ENCODE data around the gene ATP5PO. TPM values are rescaled to one million over a fixed set of nuclear protein-coding genes. Genes with fewer than 3 reads are reported as not detected.

ATP5PO gene
- total and polyA plus RNA-seq, 2 of the 13 experiments (the other 11 are each of a cell fraction or from before 2014, with no cell fraction given), result 256 to 297 TPM

DNA sequence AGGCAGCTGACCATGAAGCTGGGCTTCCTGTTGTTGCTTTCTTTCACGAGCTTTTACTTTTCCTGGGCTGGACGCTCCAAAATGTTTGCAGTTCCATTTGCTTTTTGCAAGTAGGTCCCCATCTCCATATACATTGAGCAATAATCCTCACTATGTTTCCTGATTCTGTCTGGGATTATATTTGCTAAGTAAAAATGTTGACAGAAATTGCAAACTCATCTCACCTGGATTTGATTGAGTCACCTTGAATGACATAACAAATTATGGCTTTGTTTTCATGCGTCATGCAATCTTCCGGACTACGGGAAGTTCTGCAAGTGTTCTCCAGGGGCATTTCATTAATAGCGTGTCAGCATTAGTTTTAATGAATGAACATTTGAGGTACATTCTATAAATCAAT, 18.9 kb downstream of the ATP5PO start:
- WGBS (ENCODE audit: low lambda C conversion rate), result 68% methylated on average over 6 of the region's 6 CpGs
- in situ Hi-C loops (cut with HindIII; ENCODE audit: extremely low pct_ligation_motif_present, low pct_unique_long_range_greater_than_20kb), result no loop called here
- intact Hi-C loops (cut with micrococcal nuclease; ENCODE audit: unreplicated experiment), result no loop called here

More for the DNA sequence above, 18.9 kb downstream of the ATP5PO start:
- Histone ChIP-seq H3K4me2 (ENCODE audit: low read depth, low read length) (no peak overlapping the region), H3K9ac (ENCODE audit: insufficient read depth, low read depth, low read length) (no peak overlapping the region), H3K27me3 (ENCODE audit: control insufficient read depth in 1 of 2, insufficient read depth in 2 of 2, low read length in 2 of 2) (peaks cover 0 to 14% of the 10 kb centered on the region in 2 experiments; a peak in 1 of 5 replicates), H3K79me2 (ENCODE audit: insufficient read depth, low read length) (no peaks in the 10 kb centered on the region), H4K20me1 (ENCODE audit: insufficient read depth, low read length) (no peaks in the 10 kb centered on the region), H3K36me3 (replicated peaks in 1 of 2; ENCODE audit: control insufficient read depth in 1 of 2, insufficient read depth in 2 of 2, low read length in 2 of 2) (no peaks in the 10 kb centered on the region; a peak in 1 of 5 replicates), H3K9me3 (ENCODE audit: low read length) (no peaks in the 10 kb centered on the region), H3K4me1 (ENCODE audit: insufficient read depth, low read length) (peaks cover 30% of the 10 kb centered on the region), H2AFZ (ENCODE audit: low read length) (no peak overlapping the region), H3K27ac (ENCODE audit: extremely low read length, insufficient read depth, low read length) (no peak overlapping the region), H3K4me3 (replicated peaks in 1 of 3; ENCODE audit: insufficient read depth in 1 of 3, low read depth in 2 of 3, low read length in 3 of 3) (no peak overlapping the region)
- CTCF ChIA-PET (ENCODE audit: low intra/inter-chr PET ratio, low total read pairs), result no interaction called here
- ATAC-seq, result no peak
- no peak for FAIRE-seq
- TF ChIP-seq PTBP1 (IDR thresholded peaks at IDR 0.05; ENCODE audit: low read depth, low read length, poor library complexity, severe bottlenecking), result no peak
- TF ChIP-seq, protein P1, sequence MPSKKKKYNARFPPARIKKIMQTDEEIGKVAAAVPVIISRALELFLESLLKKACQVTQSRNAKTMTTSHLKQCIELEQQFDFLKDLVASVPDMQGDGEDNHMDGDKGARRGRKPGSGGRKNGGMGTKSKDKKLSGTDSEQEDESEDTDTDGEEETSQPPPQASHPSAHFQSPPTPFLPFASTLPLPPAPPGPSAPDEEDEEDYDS (CRISPR knock-in tag; IDR thresholded peaks at IDR 0.05), result no peak
- TF ChIP-seq TEAD2 (CRISPR knock-in tag; IDR thresholded peaks at IDR 0.05), result no peak
- no peak for TF ChIP-seq NR1H2 (CRISPR knock-in tag; IDR thresholded peaks at IDR 0.05; ENCODE audit: borderline replicate concordance, low read depth)
- TF ChIP-seq NKX3-1 (CRISPR knock-in tag; IDR thresholded peaks at IDR 0.05), result no peak
- TF ChIP-seq, protein P2, sequence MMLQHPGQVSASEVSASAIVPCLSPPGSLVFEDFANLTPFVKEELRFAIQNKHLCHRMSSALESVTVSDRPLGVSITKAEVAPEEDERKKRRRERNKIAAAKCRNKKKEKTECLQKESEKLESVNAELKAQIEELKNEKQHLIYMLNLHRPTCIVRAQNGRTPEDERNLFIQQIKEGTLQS (CRISPR knock-in tag; IDR thresholded peaks at IDR 0.05), result no peak
- TF ChIP-seq ZNF563 (CRISPR knock-in tag; IDR thresholded peaks at IDR 0.05), result no peak
- TF ChIP-seq, protein P3, sequence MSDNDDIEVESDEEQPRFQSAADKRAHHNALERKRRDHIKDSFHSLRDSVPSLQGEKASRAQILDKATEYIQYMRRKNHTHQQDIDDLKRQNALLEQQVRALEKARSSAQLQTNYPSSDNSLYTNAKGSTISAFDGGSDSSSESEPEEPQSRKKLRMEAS (IDR thresholded peaks at IDR 0.05), result no peak
- TF ChIP-seq IKZF1 (IDR thresholded peaks at IDR 0.05), result no peak
- no peak for TF ChIP-seq ZNF3 (CRISPR knock-in tag; IDR thresholded peaks at IDR 0.05)
- no peak for TF ChIP-seq HNRNPH1 (optimal IDR thresholded peaks at IDR 0.05; ENCODE audit: low read depth, low read length)
- TF ChIP-seq, protein P4, sequence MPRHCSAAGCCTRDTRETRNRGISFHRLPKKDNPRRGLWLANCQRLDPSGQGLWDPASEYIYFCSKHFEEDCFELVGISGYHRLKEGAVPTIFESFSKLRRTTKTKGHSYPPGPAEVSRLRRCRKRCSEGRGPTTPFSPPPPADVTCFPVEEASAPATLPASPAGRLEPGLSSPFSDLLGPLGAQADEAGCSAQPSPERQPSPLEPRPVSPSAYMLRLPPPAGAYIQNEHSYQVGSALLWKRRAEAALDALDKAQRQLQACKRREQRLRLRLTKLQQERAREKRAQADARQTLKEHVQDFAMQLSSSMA (CRISPR knock-in tag; IDR thresholded peaks at IDR 0.05), result no peak
- no peak for TF ChIP-seq RNF2 (conservative IDR thresholded peaks at IDR 0.05; ENCODE audit: low read depth)
- no TSS peak for BruUV-seq (replicated peaks)
- no peak for DNase-seq (ENCODE audit: low spot score)
- POLR2A ChIA-PET, result no interaction called here
